ENCODE measurements around the gene RTBDN. TPM values are rescaled to one million over a fixed set of nuclear protein-coding genes. Genes with fewer than 3 reads are reported as not detected.

The RTBDN gene
- total RNA-seq, 1 donor from 2014 or later, result not detected

DNA sequence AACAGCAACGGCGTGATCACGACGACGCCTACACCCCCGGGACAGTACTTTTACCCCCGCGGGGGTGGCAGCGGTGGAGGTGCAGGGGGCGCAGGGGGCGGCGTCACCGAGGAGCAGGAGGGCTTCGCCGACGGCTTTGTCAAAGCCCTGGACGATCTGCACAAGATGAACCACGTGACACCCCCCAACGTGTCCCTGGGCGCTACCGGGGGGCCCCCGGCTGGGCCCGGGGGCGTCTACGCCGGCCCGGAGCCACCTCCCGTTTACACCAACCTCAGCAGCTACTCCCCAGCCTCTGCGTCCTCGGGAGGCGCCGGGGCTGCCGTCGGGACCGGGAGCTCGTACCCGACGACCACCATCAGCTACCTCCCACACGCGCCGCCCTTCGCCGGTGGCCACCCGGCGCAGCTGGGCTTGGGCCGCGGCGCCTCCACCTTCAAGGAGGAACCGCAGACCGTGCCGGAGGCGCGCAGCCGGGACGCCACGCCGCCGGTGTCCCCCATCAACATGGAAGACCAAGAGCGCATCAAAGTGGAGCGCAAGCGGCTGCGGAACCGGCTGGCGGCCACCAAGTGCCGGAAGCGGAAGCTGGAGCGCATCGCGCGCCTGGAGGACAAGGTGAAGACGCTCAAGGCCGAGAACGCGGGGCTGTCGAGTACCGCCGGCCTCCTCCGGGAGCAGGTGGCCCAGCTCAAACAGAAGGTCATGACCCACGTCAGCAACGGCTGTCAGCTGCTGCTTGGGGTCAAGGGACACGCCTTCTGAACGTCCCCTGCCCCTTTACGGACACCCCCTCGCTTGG is 42.1 kb downstream of the RTBDN start:
- H3K9me3 Mint-ChIP-seq, result no peaks in the 10 kb centered on the region
- peak overlapping the region; percentile 99 for H3K27ac Mint-ChIP-seq
- DNase-seq (ENCODE audit: low spot score in 2 of 2, unreplicated experiment in 2 of 2), result peak in 1 of 2 experiments; percentile 57
- TF ChIP-seq, protein P1, sequence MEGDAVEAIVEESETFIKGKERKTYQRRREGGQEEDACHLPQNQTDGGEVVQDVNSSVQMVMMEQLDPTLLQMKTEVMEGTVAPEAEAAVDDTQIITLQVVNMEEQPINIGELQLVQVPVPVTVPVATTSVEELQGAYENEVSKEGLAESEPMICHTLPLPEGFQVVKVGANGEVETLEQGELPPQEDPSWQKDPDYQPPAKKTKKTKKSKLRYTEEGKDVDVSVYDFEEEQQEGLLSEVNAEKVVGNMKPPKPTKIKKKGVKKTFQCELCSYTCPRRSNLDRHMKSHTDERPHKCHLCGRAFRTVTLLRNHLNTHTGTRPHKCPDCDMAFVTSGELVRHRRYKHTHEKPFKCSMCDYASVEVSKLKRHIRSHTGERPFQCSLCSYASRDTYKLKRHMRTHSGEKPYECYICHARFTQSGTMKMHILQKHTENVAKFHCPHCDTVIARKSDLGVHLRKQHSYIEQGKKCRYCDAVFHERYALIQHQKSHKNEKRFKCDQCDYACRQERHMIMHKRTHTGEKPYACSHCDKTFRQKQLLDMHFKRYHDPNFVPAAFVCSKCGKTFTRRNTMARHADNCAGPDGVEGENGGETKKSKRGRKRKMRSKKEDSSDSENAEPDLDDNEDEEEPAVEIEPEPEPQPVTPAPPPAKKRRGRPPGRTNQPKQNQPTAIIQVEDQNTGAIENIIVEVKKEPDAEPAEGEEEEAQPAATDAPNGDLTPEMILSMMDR (IDR thresholded peaks at IDR 0.05; ENCODE audit: unreplicated experiment), result no peak
- H3K36me3 Mint-ChIP-seq, result peaks cover 2% of the 10 kb centered on the region
- H3K27me3 Mint-ChIP-seq (ENCODE audit: low read depth), result no peaks in the 10 kb centered on the region
- peak overlapping the region; percentile 93 for H3K4me3 Mint-ChIP-seq
- peaks cover 41% of the 10 kb centered on the region for H3K4me1 Mint-ChIP-seq

GRCh38 chr19:12791345-12792050 is 42.9 kb downstream of the RTBDN start, which contains the start of gene JUNB:
TSS of gene JUNB (plus strand) at chr19:12791486. CDS start at chr19:12791772, 286 bp downstream.
- Mint-ChIP-seq H3K4me1 (peaks cover 39% of the 10 kb centered on the region), H3K4me3 (peak within 1 kb of the TSS; percentile 93), H3K27me3 (ENCODE audit: low read depth) (no peaks in the 10 kb centered on the region), H3K36me3 (peaks cover under 1% of the 10 kb centered on the region), H3K27ac (peak within 1 kb of the TSS; percentile 98), H3K9me3 (no peaks in the 10 kb centered on the region)
- TF ChIP-seq, protein P1 (IDR thresholded peaks at IDR 0.05; ENCODE audit: unreplicated experiment), result no peak
- DNase-seq (ENCODE audit: low spot score in 2 of 2, unreplicated experiment in 2 of 2), result peak; percentile 89 to 95

- H3K36me3 Mint-ChIP-seq, result no peaks in the 10 kb centered on the region
- DNase-seq (ENCODE audit: low spot score in 2 of 2, unreplicated experiment in 2 of 2), result no peak
- peaks cover 33% of the 10 kb centered on the region for H3K4me1 Mint-ChIP-seq
- no peaks in the 10 kb centered on the region for H3K27me3 Mint-ChIP-seq (ENCODE audit: low read depth)
- no peaks in the 10 kb centered on the region for H3K9me3 Mint-ChIP-seq
- TF ChIP-seq, protein P1 (IDR thresholded peaks at IDR 0.05; ENCODE audit: unreplicated experiment), result no peak
- peak overlapping the region; percentile 93 for H3K4me3 Mint-ChIP-seq
- peak overlapping the region; percentile 98 for H3K27ac Mint-ChIP-seq
Measured at GRCh38 chr19:12790628-12791344, 43.6 kb downstream of the RTBDN start.

DNA sequence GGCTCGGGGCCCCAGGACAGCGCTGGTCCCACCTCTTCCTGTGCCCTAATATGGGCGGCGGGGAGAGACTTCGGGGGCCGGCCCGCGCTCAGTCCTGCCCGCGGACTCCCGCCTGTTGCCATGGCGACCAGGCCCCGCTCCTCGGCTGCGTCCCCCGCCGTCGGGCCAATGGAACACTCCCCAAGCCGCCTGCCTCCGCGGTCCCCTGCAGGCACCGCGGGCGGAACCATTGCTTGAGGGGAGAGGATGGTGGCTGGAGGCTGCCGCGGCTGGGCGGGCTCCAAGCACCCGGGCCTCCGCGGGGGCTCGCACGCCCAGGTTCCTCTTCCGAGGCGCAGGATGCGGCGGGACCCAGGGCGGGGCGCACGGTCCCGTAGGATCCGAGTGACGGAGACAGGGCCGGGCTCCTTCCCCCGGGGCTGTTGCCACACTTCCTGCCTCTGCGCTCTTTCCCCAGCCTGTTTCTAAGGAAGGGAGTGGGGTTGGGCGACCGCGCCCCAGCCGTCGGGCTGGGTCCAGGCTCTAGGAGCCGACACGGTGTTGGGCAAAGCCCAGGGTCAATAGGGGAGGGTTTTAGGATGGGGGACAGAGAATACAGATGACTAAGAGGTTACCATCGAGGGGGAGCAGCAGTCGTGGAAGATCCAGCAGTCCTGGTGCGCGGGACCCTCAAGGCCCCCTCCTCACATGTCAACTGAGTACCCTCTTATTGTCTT is 44.3 kb downstream of the RTBDN start:
- peak overlapping the region; percentile 98 for H3K27ac Mint-ChIP-seq
- H3K9me3 Mint-ChIP-seq, result no peaks in the 10 kb centered on the region
- no peaks in the 10 kb centered on the region for H3K36me3 Mint-ChIP-seq
- no peaks in the 10 kb centered on the region for H3K27me3 Mint-ChIP-seq (ENCODE audit: low read depth)
- peaks cover 33% of the 10 kb centered on the region for H3K4me1 Mint-ChIP-seq
- peak overlapping the region; percentile 93 for H3K4me3 Mint-ChIP-seq
- DNase-seq (ENCODE audit: low spot score in 2 of 2, unreplicated experiment in 2 of 2), result peak; percentile 95 to 98
- TF ChIP-seq, protein P1 (IDR thresholded peaks at IDR 0.05; ENCODE audit: unreplicated experiment), result no peak
